Loucy (cell line): ENCODE data around the gene KLK3.

Source experiments
- EZH2phosphoT487 ChIP-seq: fragments of 200-600 bp; IDR thresholded peaks from 2 replicates; pipeline ENCODE4 v1.6.1; 2018; ENCODE audit warnings: antibody characterized with exemption, mild to moderate bottlenecking, moderate library complexity, borderline replicate concordance
- TF ChIP-seq, protein P1 (sequence below): fragments of 200-600 bp; sonication (generic); conservative IDR thresholded peaks from 2 replicates; pipeline ENCODE4 v1.5.1; 2014; ENCODE audit warnings: mild to moderate bottlenecking, antibody characterized with exemption, low read length

DNA sequence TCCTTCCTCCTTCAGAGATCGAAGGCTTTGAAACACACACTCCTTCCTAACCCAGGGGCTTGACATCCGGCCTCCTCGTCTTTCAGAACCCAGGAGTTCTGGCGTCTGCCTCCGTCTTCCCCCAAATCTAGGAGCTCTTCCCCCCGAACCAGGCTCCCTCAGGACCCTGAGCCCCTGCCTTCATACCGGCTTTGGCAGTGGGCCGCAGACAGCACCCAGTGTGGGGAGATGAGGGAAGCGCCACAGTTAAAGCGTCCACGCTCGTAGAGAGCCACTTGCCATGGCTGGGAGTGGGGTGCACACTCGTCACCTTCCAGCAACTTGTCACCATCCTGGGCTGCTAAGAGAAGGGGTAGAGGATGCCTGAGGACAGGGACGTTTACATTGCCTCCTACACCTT is 27.2 kb upstream of the KLK3 start:
- TF ChIP-seq, protein P1, sequence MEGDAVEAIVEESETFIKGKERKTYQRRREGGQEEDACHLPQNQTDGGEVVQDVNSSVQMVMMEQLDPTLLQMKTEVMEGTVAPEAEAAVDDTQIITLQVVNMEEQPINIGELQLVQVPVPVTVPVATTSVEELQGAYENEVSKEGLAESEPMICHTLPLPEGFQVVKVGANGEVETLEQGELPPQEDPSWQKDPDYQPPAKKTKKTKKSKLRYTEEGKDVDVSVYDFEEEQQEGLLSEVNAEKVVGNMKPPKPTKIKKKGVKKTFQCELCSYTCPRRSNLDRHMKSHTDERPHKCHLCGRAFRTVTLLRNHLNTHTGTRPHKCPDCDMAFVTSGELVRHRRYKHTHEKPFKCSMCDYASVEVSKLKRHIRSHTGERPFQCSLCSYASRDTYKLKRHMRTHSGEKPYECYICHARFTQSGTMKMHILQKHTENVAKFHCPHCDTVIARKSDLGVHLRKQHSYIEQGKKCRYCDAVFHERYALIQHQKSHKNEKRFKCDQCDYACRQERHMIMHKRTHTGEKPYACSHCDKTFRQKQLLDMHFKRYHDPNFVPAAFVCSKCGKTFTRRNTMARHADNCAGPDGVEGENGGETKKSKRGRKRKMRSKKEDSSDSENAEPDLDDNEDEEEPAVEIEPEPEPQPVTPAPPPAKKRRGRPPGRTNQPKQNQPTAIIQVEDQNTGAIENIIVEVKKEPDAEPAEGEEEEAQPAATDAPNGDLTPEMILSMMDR, result no peak
- TF ChIP-seq EZH2phosphoT487, result no peak
